ENCODE data around the gene SLC37A1.
A peak's percentile ranks its signal among the peaks of the same experiment; 100 is the strongest.

Gene SLC37A1

DNA sequence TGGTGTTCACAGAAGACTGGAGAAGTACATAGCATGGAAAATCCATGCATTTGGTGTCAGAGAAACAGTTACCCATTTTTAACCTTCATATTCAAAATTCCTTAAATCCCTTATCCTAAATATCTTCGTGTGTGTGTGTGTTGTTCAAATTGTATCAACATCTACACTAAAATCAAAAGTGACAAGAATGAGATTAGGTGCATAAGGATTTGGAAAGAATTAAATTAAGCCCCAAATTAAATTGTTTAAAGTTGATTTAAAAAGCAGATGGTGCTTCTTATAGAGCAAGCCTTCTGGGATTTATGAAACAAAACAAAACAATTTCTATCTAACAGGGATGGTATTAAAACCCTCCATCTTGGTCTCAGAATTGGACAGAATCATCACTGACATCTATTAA lies 22.3 kb upstream of the SLC37A1 start:
- H3K4me3 ChIP-seq (ENCODE audit: low read depth, low read length) = no peak overlapping the region
- no peaks in the 10 kb centered on the region for H3K27me3 ChIP-seq (ENCODE audit: control insufficient read depth, insufficient read depth, low read length)
- H3K79me2 ChIP-seq = no peaks in the 10 kb centered on the region
- no peak overlapping the region for H3K9ac ChIP-seq
- H3K4me1 ChIP-seq = peaks cover 3% of the 10 kb centered on the region
- TF ChIP-seq, protein P1, sequence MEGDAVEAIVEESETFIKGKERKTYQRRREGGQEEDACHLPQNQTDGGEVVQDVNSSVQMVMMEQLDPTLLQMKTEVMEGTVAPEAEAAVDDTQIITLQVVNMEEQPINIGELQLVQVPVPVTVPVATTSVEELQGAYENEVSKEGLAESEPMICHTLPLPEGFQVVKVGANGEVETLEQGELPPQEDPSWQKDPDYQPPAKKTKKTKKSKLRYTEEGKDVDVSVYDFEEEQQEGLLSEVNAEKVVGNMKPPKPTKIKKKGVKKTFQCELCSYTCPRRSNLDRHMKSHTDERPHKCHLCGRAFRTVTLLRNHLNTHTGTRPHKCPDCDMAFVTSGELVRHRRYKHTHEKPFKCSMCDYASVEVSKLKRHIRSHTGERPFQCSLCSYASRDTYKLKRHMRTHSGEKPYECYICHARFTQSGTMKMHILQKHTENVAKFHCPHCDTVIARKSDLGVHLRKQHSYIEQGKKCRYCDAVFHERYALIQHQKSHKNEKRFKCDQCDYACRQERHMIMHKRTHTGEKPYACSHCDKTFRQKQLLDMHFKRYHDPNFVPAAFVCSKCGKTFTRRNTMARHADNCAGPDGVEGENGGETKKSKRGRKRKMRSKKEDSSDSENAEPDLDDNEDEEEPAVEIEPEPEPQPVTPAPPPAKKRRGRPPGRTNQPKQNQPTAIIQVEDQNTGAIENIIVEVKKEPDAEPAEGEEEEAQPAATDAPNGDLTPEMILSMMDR (IDR thresholded peaks at IDR 0.05) = no peak
- no peak overlapping the region for H2AFZ ChIP-seq
- no peaks in the 10 kb centered on the region for H3K36me3 ChIP-seq (ENCODE audit: control insufficient read depth, insufficient read depth, low read length)
- no peak overlapping the region for H3K27ac ChIP-seq
- H3K9me3 ChIP-seq (ENCODE audit: control insufficient read depth, low read length) = no peaks in the 10 kb centered on the region
- H3K4me2 ChIP-seq (ENCODE audit: low read length) = no peak overlapping the region

DNA sequence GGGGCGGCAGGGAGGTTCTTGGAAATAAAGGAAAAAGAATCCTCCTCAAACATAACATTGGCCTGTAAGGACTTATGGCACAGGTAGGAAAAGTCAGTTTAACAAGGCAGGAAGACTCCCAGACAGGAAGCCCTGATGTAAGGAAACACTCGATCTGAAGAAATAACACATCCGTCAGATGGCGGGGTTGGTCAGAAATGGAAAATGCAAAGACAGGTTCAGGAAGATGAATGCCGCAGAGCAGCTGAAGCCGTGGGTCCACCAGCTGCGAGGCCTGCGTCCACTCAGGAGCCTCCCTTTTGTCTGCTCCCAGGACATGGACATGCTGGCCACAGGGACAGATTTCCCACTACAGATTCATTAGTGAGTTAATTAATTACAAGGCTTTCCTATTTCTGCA lies 21.5 kb upstream of the SLC37A1 start:
- no peak overlapping the region for H3K4me3 ChIP-seq (ENCODE audit: low read depth, low read length)
- no peaks in the 10 kb centered on the region for H3K27me3 ChIP-seq (ENCODE audit: control insufficient read depth, insufficient read depth, low read length)
- H2AFZ ChIP-seq = no peak overlapping the region
- no peak overlapping the region for H3K9ac ChIP-seq
- no peaks in the 10 kb centered on the region for H3K36me3 ChIP-seq (ENCODE audit: control insufficient read depth, insufficient read depth, low read length)
- TF ChIP-seq, protein P1 (IDR thresholded peaks at IDR 0.05) = no peak
- H3K9me3 ChIP-seq (ENCODE audit: control insufficient read depth, low read length) = no peaks in the 10 kb centered on the region
- H3K27ac ChIP-seq = no peak overlapping the region
- no peaks in the 10 kb centered on the region for H3K79me2 ChIP-seq
- no peaks in the 10 kb centered on the region for H3K4me1 ChIP-seq
- H3K4me2 ChIP-seq (ENCODE audit: low read length) = no peak overlapping the region

DNA sequence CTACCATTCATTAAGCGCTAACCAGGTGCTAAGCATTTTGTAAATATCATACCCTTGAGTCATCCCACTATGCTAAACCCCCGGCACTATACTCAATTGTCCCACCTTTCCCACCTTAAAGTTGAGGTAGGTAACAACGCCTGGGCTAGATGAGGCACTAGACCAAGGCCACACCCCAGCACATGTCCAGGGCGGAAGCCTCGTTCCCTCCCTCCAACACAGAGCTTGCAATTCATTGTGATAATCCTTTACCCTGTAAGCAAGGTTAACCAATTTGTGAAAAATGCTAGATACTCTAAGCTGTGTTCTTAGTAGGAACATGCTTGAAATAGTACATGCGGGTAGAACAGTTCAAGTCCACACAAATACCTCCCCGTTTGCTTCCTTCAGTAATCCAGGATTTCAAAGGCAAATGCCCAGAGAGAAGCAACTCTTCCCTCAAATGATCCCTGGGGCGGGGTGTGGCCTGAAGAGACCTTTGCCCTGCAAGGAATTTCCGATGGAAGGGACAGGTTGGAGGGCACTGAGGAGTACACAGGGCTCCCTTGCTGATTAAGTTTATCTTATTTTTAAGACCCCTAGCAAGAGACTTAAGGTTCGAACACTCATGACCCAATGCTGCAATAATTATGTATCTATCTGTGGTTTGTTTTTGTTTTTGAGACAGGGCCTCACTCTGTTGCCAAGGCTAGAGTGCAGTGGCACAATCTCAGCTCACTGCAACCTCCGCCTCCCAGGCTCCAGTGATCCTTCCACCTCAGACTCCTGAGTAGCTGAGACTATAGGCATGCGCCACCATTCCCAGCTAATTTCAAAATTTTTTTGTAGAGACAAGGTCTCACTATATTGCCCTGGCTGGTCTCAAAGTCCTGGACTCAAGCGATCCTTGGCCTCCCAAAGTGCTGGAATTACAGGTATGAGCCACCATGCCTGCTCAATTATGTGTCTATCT lies 20.3 kb upstream of the SLC37A1 start:
- H3K27me3 ChIP-seq (ENCODE audit: control insufficient read depth, insufficient read depth, low read length) = no peaks in the 10 kb centered on the region
- no peaks in the 10 kb centered on the region for H3K9me3 ChIP-seq (ENCODE audit: control insufficient read depth, low read length)
- no peak overlapping the region for H2AFZ ChIP-seq
- no peaks in the 10 kb centered on the region for H3K4me1 ChIP-seq
- no peak overlapping the region for H3K4me2 ChIP-seq (ENCODE audit: low read length)
- H3K9ac ChIP-seq = no peak overlapping the region
- no peak overlapping the region for H3K27ac ChIP-seq
- no peaks in the 10 kb centered on the region for H3K36me3 ChIP-seq (ENCODE audit: control insufficient read depth, insufficient read depth, low read length)
- H3K79me2 ChIP-seq = no peaks in the 10 kb centered on the region
- TF ChIP-seq, protein P1 (IDR thresholded peaks at IDR 0.05) = no peak
- H3K4me3 ChIP-seq (ENCODE audit: low read depth, low read length) = no peak overlapping the region

DNA sequence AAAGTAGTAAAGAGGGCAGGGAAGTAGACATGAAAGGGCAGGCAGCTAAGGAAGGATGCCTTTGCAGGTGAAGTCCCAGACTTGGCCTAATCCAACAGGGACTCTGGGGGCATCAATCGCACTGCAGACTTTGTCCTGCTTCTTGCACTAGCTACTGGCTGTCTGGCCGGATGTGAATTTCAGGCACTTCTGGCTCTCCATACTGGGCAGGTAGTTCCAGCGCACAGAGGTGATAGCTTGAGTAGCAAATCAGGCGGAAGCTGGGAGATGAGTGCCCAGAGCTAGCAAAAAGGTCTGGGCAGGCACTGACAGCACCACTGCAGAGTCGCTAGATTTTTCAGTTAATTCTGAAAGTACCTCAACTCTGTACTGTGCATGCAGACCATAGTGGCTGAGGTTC lies 18.6 kb upstream of the SLC37A1 start:
- Histone ChIP-seq H3K4me1 (no peaks in the 10 kb centered on the region), H3K4me3 (ENCODE audit: low read depth, low read length) (no peak overlapping the region), H3K79me2 (no peaks in the 10 kb centered on the region), H3K9ac (no peak overlapping the region), H3K27ac (no peak overlapping the region), H2AFZ (no peak overlapping the region), H3K27me3 (ENCODE audit: control insufficient read depth, insufficient read depth, low read length) (no peaks in the 10 kb centered on the region), H3K9me3 (ENCODE audit: control insufficient read depth, low read length) (no peaks in the 10 kb centered on the region), H3K36me3 (ENCODE audit: control insufficient read depth, insufficient read depth, low read length) (no peaks in the 10 kb centered on the region), H3K4me2 (ENCODE audit: low read length) (no peak overlapping the region)
- TF ChIP-seq, protein P1 (IDR thresholded peaks at IDR 0.05) = no peak

DNA sequence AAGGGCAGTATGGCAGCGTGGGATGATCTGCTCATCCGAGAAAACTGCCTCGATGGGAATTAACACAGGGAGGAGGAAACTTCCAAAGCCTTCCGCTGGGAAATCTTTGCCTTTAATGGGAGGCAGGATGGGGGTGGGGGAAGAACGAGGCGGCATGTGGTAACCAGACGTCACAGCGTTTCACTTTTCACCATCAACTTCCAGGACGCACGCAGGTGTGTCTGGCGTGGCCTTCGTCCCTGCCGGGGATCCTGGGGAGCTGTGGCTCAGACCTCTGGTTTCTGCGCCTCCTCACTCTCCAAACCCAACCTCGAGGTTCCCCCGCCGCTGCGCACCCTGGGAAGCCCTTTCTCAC lies 17.9 kb upstream of the SLC37A1 start:
- no peaks in the 10 kb centered on the region for H3K9me3 ChIP-seq (ENCODE audit: control insufficient read depth, low read length)
- H3K9ac ChIP-seq = no peak overlapping the region

More for the DNA sequence above, 17.9 kb upstream of the SLC37A1 start:
- Histone ChIP-seq H3K27me3 (ENCODE audit: control insufficient read depth, insufficient read depth, low read length) (no peaks in the 10 kb centered on the region), H3K4me1 (no peaks in the 10 kb centered on the region), H2AFZ (peak overlapping the region; percentile 79), H3K36me3 (ENCODE audit: control insufficient read depth, insufficient read depth, low read length) (no peaks in the 10 kb centered on the region), H3K4me2 (ENCODE audit: low read length) (peak overlapping the region; percentile 66), H3K27ac (peak overlapping the region; percentile 39), H3K4me3 (ENCODE audit: low read depth, low read length) (peak overlapping the region; percentile 97), H3K79me2 (no peaks in the 10 kb centered on the region)
- TF ChIP-seq, protein P1 (IDR thresholded peaks at IDR 0.05) = no peak
